Measurements from ENCODE around the gene DNAJC1.

Gene DNAJC1

GRCh38 chr10:21904930-21905329, 98.6 kb downstream of the DNAJC1 start:
- no peaks in the 10 kb centered on the region for H3K36me3 ChIP-seq
- no peak overlapping the region for H3K27ac ChIP-seq
- no peaks in the 10 kb centered on the region for H3K27me3 ChIP-seq
- H3K9me3 ChIP-seq = no peaks in the 10 kb centered on the region
- no peaks in the 10 kb centered on the region for H3K4me1 ChIP-seq (ENCODE audit: control insufficient read depth in 1 of 2, insufficient read depth in 1 of 2, low read depth in 1 of 2, low read length in 1 of 2)
- TF ChIP-seq, protein P1, sequence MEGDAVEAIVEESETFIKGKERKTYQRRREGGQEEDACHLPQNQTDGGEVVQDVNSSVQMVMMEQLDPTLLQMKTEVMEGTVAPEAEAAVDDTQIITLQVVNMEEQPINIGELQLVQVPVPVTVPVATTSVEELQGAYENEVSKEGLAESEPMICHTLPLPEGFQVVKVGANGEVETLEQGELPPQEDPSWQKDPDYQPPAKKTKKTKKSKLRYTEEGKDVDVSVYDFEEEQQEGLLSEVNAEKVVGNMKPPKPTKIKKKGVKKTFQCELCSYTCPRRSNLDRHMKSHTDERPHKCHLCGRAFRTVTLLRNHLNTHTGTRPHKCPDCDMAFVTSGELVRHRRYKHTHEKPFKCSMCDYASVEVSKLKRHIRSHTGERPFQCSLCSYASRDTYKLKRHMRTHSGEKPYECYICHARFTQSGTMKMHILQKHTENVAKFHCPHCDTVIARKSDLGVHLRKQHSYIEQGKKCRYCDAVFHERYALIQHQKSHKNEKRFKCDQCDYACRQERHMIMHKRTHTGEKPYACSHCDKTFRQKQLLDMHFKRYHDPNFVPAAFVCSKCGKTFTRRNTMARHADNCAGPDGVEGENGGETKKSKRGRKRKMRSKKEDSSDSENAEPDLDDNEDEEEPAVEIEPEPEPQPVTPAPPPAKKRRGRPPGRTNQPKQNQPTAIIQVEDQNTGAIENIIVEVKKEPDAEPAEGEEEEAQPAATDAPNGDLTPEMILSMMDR (IDR thresholded peaks at IDR 0.05) = no peak
- no peak overlapping the region for H3K4me3 ChIP-seq (ENCODE audit: low read depth in 1 of 2, low read length in 1 of 2)

GRCh38 chr10:21899736-21900135, 103.8 kb downstream of the DNAJC1 start:
- H3K4me3 ChIP-seq (ENCODE audit: low read depth in 1 of 2, low read length in 1 of 2) = no peak overlapping the region
- H3K27ac ChIP-seq = no peak overlapping the region
- TF ChIP-seq, protein P1 (IDR thresholded peaks at IDR 0.05) = no peak
- H3K27me3 ChIP-seq = no peaks in the 10 kb centered on the region
- H3K9me3 ChIP-seq = no peaks in the 10 kb centered on the region
- H3K36me3 ChIP-seq = no peaks in the 10 kb centered on the region
- H3K4me1 ChIP-seq (ENCODE audit: control insufficient read depth in 1 of 2, insufficient read depth in 1 of 2, low read depth in 1 of 2, low read length in 1 of 2) = peaks cover 22% of the 10 kb centered on the region in 2 experiments

- Histone ChIP-seq H3K27ac (peak overlapping the region; percentile 26), H3K36me3 (no peaks in the 10 kb centered on the region), H3K4me3 (ENCODE audit: low read depth in 1 of 2, low read length in 1 of 2) (peak overlapping the region in 1 of 2 experiments; percentile 5), H3K27me3 (no peaks in the 10 kb centered on the region), H3K4me1 (ENCODE audit: control insufficient read depth in 1 of 2, insufficient read depth in 1 of 2, low read depth in 1 of 2, low read length in 1 of 2) (peaks cover 25 to 27% of the 10 kb centered on the region in 2 experiments), H3K9me3 (no peaks in the 10 kb centered on the region)
- TF ChIP-seq, protein P1 (IDR thresholded peaks at IDR 0.05) = no peak
Observed at GRCh38 chr10:21895932-21896331, 107.6 kb downstream of the DNAJC1 start.

- Histone ChIP-seq H3K36me3 (no peaks in the 10 kb centered on the region), H3K9me3 (no peaks in the 10 kb centered on the region), H3K27me3 (no peaks in the 10 kb centered on the region), H3K4me1 (ENCODE audit: control insufficient read depth in 1 of 2, insufficient read depth in 1 of 2, low read depth in 1 of 2, low read length in 1 of 2) (peaks cover 25 to 27% of the 10 kb centered on the region in 2 experiments), H3K4me3 (ENCODE audit: low read depth in 1 of 2, low read length in 1 of 2) (no peak overlapping the region), H3K27ac (peak overlapping the region; percentile 13)
- TF ChIP-seq, protein P1 (IDR thresholded peaks at IDR 0.05) = no peak
Observed at GRCh38 chr10:21894648-21895342, 108.7 kb downstream of the DNAJC1 start.

DNA sequence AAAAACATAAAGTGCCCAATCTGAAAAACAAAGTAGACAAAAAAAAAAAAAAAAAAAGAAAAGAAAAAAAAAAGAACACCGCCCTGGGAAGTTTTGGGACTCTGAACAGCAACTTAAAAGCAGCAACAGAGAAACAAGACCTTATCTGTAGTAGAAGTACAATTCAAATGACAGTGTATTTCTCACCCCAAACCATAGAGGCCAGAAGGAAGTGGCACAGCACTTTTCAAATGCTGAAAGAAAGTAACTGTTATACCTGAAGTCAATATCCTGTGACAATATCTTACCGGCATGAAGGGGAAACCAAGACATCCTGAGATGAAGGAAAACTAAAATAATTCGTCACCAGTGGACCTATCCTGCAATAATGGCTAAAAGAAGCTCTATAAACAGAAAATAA, 112.1 kb downstream of the DNAJC1 start:
- Histone ChIP-seq H3K9me3 (no peaks in the 10 kb centered on the region), H3K27ac (no peak overlapping the region), H3K4me3 (ENCODE audit: low read depth in 1 of 2, low read length in 1 of 2) (no peak overlapping the region), H3K27me3 (no peaks in the 10 kb centered on the region), H3K4me1 (ENCODE audit: control insufficient read depth in 1 of 2, insufficient read depth in 1 of 2, low read depth in 1 of 2, low read length in 1 of 2) (peaks cover 19 to 22% of the 10 kb centered on the region in 2 experiments), H3K36me3 (no peaks in the 10 kb centered on the region)
- TF ChIP-seq, protein P1 (IDR thresholded peaks at IDR 0.05) = no peak
